HG03095 (cell line): ENCODE results near the gene XPNPEP2.
A peak's percentile ranks its signal among the peaks of the same experiment; 100 is the strongest.

Source experiments
- ATAC-seq: cut with Tn5 transposase; IDR thresholded peaks from one replicate; pipeline ENCODE4 v1.9.1; 2021; ENCODE audit warnings: moderate library complexity; ENCODE audit not compliant: unreplicated experiment

XPNPEP2 gene

DNA sequence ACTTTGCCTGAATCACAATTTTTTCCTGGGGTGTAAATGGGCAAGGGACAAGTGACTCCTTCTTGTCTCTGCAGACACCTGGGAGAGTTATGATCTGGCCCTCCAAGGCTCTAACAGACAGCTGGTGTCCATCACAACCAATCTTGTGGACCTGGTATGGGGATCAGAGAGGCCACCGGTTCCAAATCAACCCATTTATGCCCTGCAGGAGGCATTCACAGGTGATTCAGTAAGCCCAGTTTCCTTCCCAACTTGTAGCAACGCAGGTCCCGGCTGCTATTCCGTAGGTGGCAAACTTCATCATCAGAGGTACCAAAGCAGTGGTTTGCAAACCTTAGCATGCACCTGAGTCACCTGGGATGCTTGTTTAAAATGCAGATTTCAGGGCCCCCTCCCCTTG, 8.8 kb downstream of the XPNPEP2 start:
- no peak for ATAC-seq

GRCh38 chrX:129748305-129748704, 9.5 kb downstream of the XPNPEP2 start:
- no peak for ATAC-seq

DNA sequence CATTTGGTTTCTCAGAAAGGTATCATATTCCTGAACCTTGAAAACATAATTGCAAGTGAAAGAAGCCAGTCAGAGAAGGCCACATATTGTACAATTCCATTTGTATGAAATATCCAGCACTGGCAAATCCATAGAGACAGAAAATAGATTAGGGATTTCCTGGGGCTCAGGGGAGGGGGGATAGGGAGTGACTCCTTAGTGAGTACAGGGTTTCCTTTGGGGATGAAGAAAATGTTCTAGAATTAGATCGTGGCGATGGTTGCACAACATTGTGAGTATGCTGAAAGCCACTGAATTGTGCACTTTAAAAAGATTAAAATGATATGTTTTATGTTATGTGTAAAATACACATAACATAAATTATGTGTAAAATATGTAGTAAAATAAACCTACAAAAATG, 10.3 kb downstream of the XPNPEP2 start:
- ATAC-seq, result no peak

- ATAC-seq, result no peak
These were observed 12.2 kb downstream of the XPNPEP2 start for GRCh38 chrX:129750971-129751370.

GRCh38 chrX:129754056-129755024, 15.6 kb downstream of the XPNPEP2 start:
- ATAC-seq, result no peak

DNA sequence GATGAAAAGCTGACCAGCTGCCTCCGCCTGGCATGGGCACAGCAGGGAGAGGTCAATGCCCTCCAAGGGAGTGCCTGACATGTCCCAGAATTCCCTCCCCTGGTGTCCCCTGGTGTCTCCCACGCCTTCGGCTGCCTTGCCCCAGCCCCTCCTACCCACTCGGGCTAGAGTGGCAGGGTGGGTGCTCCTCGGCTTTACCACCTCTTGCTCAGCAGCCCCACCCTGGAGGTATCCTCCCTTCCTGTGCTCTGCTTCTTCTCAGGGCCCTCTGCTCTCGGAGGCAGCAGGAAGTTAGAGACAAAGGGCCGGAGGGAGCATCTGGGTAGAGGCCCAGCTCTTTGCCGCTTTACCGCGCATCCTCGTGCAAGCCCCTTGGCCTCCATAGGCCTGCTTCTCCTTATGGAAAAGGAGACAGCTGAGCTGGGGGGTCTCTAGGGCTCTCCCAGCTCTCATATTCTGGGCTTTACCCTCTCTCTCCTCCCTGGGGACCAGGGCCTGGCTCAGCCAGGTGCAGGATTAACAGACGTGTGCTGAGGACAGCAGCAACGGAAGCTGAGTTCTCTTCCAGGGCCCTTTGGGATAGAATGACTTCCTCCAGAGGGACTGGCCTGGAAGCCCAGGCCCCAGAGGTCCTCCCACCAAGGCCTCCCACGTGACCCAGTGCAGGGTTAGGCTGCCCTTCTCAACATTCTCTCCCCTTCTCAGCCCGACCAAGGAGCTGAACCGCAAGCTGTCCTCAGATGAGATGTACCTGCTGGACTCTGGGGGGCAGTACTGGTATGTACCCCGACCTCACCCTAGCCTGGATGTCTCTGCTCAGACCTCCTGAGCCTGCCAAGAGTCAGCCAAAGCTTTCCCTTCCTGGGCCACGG, 17.2 kb downstream of the XPNPEP2 start:
- ATAC-seq, result no peak

- no peak for ATAC-seq
These were observed 20.8 kb downstream of the XPNPEP2 start for GRCh38 chrX:129759576-129760061.

DNA sequence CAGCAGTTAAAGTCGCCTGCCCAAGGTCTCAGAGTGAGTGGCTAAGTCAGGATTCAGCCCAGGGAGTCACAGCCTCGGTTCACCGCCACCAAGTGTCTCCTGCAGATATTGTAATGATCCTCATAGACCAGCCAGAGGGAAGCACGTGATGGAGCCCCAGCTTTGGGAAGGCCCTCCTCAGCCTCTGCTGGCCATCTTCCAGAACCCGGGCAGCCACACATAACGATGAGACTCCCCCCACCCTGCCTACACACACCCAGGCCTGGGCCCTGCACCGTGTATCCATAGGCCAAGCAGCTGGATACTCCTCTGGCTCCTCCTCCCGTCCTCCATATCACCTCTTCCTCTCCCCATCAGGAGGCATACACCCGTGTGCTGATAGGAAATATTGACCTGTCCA, 21.4 kb downstream of the XPNPEP2 start:
- no peak for ATAC-seq

DNA sequence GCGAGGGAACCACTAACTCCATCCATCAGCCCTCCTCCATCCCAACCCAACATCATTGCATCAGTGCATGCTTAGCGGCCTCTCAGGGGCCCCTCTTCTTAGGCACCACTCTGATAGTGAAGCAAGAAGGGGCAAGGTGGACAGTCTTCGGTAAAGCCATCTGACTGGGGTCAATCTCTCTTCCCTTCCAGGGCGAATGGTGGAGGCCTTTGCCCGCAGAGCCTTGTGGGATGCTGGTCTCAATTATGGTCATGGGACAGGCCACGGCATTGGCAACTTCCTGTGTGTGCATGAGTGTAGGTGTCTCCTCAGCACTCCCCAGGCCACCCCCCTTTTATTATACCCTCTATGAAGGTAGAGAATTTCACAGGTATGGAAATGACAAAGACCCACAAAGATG, 22.2 kb downstream of the XPNPEP2 start:
- ATAC-seq, result no peak

- no peak for ATAC-seq
These were observed 22.8 kb downstream of the XPNPEP2 start for GRCh38 chrX:129761596-129761995.

DNA sequence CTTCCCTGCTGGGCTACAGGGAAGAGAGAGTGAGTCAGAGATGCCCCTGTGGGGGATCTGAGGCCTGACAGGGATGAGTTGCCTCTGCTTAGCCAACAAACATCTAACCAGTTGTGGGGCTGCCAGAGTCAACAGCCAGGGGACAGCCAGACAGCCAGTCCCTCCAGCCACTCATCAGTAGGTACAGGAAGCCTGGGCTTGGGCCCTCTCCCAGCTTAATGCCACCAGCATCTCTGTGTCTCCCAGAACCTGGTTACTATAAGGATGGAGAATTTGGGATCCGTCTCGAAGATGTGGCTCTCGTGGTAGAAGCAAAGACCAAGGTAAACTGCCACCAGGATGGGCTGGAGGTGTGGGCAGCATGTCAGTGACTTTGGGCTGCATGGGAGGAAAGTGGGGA, 23.7 kb downstream of the XPNPEP2 start:
- ATAC-seq, result no peak

- no peak for ATAC-seq
These were observed 24.9 kb downstream of the XPNPEP2 start for GRCh38 chrX:129763666-129764065.

- no peak for ATAC-seq
These were observed 29.4 kb downstream of the XPNPEP2 start for GRCh38 chrX:129768186-129768585.

DNA sequence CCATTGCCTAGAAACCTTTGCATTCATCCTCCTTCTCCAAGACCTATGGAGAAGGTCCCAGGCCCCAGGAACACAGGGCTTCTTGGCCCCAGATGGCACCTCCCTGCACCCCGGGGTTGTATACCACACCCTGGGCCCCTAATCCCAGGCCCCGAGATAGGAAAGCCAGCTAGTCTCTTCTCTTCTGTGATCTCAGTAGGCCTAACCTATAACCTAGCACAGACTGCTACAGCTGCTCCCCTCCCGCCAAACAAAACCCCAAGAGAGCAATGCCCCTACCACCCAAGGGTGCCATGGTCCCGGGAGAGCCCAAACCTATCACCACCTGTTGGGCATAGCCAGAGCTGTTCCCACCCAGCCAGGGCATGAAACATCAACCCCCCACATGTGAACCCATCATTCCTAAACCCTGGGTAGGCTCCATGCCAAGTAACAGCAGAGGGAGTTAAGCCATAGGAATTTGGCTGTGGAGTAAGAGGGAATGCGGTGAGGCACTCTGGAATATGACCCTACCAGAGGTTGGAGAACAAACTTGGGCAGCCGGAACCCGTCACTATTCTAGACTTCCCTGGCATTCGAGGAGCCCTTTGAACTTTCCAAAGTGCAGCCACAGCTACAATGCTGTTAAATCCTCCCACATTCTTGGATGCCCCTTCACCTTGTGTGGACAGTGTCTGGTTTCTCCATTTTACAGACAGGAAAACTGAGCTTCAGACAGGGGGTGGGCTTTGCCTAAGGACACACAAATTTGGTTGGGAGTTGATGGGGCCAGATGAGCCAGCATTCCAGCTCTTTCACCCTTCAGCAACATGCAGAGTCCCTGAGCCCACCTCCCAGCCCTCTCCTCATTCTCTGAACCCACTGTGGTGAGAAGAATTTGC, 30.0 kb downstream of the XPNPEP2 start:
- no peak for ATAC-seq

GRCh38 chrX:129769467-129770154, 30.8 kb downstream of the XPNPEP2 start:
- ATAC-seq, result peak; percentile 45

GRCh38 chrX:129771266-129771995, 32.7 kb downstream of the XPNPEP2 start:
- no peak for ATAC-seq

DNA sequence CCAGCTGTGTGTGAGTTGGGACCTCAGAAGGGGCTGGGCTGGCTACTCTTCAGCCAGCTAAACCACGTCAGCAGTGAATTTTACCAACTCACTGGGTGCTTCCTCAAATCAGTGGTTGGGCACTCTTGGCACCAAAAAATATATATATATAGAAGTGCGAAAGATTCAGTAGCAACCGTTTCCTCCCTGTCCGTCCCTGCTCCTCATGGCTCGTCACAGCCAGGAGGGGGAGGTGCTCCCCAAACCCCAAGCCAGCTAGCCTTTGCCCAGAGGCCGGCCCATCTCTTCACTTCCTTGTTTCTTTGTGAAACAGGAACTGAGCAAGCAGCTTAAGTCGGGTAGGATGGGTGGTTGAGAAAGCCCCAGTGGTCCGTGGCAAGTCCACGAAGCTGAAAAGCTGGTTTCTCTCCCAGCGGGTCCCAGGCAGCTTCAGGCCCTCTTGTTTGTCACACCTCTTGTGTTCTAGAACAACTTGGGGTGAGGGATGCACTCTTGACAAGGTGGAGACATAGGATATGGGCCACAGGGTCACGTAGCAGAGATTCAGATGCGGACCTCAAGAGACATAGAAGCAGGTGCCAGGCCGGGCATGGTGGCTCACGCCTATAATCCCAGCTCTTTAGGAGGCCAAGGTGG, 34.1 kb downstream of the XPNPEP2 start:
- ATAC-seq, result peak; percentile 73

DNA sequence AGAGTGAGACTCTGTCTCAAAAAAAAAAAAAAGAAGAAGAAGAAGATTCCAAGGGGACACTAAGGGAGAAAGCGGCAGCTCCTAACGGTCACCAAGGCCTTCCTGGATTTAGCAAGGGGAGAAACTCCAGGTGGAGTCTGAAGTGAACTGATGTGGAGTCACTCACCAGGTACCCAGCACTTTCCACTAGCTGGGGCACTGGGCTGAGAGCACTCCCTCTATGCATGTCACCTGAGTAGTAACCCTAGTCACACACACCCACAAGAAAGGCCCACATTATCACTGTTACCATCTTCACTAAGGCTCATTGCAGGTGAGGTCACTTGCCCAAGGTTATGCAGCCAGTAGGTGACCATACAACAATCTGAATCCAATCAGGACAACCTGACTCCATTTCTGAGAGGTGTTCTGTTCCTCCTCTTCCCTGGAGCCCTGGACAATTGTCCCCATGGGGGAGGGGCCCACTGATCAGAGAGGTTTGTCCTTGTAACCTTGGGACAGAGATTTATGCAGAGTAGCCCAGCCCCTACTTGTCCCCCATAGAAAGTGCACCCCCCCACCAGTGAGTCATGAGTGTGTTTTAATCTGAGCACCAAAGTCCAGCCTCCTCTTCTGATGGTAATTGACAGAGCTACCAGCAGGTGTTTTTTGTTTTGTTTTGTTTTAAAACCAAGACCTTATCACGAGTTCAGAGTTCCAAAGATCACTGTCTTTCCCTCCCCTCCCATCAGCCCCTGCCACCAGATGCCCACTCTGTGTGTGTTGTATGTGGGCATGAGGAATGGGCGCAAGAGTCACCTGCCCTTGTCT, 35.1 kb downstream of the XPNPEP2 start:
- ATAC-seq, result no peak
